IPS-NIHi11 (cell line): Measurements from ENCODE around the gene NACC1.
"Not testable (repeated sequence)": the region's sequence is repeated elsewhere in the genome, so short reads cannot be mapped to it uniquely, and the experiment has no call there.

ENCODE experiments used
- DNase-seq: peaks from one replicate; pipeline ENCODE4 v3.0.0; 2012; ENCODE audit warnings: mixed read lengths, low spot score

The NACC1 gene

GRCh38 chr19:13164343-13165161 is 46.5 kb downstream of the NACC1 start:
- peak; percentile 66 for DNase-seq

- DNase-seq, result peak; percentile 7
These were observed 47.3 kb downstream of the NACC1 start for GRCh38 chr19:13165162-13165997.

- not testable (repeated sequence) for DNase-seq
These were observed 48.1 kb downstream of the NACC1 start for GRCh38 chr19:13166151-13166550.

- peak; percentile 47 for DNase-seq
These were observed 51.7 kb downstream of the NACC1 start for GRCh38 chr19:13169769-13170168.

GRCh38 chr19:13171146-13171545 is 53.1 kb downstream of the NACC1 start:
- DNase-seq, result peak; percentile 2

GRCh38 chr19:13172346-13173138 is 54.5 kb downstream of the NACC1 start:
- peak; percentile 24 for DNase-seq

GRCh38 chr19:13173139-13173737 is 55.2 kb downstream of the NACC1 start:
- no peak for DNase-seq

GRCh38 chr19:13176345-13176744 is 58.3 kb downstream of the NACC1 start:
- peak; percentile 4 for DNase-seq

- not testable (repeated sequence) for DNase-seq
These were observed 59.5 kb downstream of the NACC1 start for GRCh38 chr19:13177584-13177983.

GRCh38 chr19:13178291-13178690 is 60.2 kb downstream of the NACC1 start:
- not testable (repeated sequence) for DNase-seq

- DNase-seq, result peak; percentile 24
These were observed 63.8 kb downstream of the NACC1 start for GRCh38 chr19:13181747-13182388.

- not testable (repeated sequence) for DNase-seq
These were observed 66.9 kb downstream of the NACC1 start for GRCh38 chr19:13184926-13185325.

- peak; percentile 2 for DNase-seq
These were observed 67.9 kb downstream of the NACC1 start for GRCh38 chr19:13185763-13186657.

- not testable (repeated sequence) for DNase-seq
These were observed 68.6 kb downstream of the NACC1 start for GRCh38 chr19:13186688-13187087.

GRCh38 chr19:13187419-13187818 is 69.4 kb downstream of the NACC1 start:
- DNase-seq, result no peak

GRCh38 chr19:13189600-13189999 is 71.5 kb downstream of the NACC1 start:
- peak; percentile 4 for DNase-seq
